Lower leg skin (tissue), 3 donors: ENCODE results near the gene SYNE2.

ENCODE experiments used
- POLR2A ChIP-seq, 2 donors: fragments of 450-650 bp; IDR thresholded peaks; one replicate each; pipeline ENCODE4 v1.6.1; 2016 to 2017; ENCODE audit warnings: antibody characterized with exemption in 2 of 2, mild to moderate bottlenecking in 1 of 2, moderate library complexity in 1 of 2
- TF ChIP-seq, protein P1 (sequence below), 3 donors: fragments of 450-650 bp; IDR thresholded peaks; one replicate each; pipeline ENCODE4 v1.5.1; 2016; ENCODE audit warnings: antibody characterized with exemption in 3 of 3, mild to moderate bottlenecking in 3 of 3, moderate library complexity in 2 of 3

DNA sequence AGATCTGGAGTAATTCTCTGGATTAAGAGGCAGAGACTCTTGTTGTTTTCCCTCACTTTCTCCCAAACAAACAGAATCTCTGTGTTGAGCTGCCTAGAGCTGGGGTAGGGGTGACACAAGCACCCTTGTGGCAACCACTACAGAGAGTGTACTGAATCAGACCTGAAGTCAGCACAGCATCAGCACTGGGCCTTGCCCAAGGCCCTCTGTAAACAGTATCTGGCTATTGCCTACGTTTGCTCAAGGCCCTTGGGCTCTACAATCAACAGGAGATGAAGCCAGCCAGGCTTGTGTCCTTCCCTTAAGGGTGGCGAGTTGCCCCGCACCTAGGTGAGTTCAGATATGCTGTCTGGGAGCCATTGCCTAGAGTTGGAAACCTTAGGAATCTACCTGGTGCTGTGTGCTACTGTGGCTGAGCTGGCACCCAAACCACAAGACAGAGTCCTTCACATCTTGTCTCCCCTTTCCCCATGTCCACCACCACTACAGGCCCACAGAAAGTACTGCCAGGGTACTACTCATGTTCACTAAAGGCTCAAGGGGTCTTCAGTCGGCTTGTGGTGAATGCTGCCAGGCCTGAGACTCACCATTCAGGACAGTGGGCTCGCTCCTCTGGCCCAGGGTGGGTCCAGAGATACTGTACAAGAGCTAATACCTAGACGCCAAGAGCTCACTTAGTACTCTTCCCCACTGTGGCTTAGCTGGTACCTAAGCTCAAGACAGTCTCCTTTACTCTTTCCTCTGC, 206.8 kb downstream of the SYNE2 start:
- TF ChIP-seq, protein P1, sequence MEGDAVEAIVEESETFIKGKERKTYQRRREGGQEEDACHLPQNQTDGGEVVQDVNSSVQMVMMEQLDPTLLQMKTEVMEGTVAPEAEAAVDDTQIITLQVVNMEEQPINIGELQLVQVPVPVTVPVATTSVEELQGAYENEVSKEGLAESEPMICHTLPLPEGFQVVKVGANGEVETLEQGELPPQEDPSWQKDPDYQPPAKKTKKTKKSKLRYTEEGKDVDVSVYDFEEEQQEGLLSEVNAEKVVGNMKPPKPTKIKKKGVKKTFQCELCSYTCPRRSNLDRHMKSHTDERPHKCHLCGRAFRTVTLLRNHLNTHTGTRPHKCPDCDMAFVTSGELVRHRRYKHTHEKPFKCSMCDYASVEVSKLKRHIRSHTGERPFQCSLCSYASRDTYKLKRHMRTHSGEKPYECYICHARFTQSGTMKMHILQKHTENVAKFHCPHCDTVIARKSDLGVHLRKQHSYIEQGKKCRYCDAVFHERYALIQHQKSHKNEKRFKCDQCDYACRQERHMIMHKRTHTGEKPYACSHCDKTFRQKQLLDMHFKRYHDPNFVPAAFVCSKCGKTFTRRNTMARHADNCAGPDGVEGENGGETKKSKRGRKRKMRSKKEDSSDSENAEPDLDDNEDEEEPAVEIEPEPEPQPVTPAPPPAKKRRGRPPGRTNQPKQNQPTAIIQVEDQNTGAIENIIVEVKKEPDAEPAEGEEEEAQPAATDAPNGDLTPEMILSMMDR (IDR thresholded peaks at IDR 0.05), result no peak
- no peak for TF ChIP-seq POLR2A (IDR thresholded peaks at IDR 0.05)
